Parathyroid adenoma (tissue), 2 donors: ENCODE results near the gene GRIN2A.

Experiments
- H2AFZ ChIP-seq: fragments of 300-600 bp; sonication (generic); one replicate; pipeline ENCODE4 v1.7.0; 2017; ENCODE audit warnings: antibody characterized with exemption, mild to moderate bottlenecking
- H3K27ac ChIP-seq: fragments of 300-600 bp; sonication (generic); one replicate; pipeline ENCODE4 v1.7.0; 2017
- H3K27me3 ChIP-seq: fragments of 300-600 bp; sonication (generic); one replicate; pipeline ENCODE4 v1.7.0; 2017; ENCODE audit warnings: low read length; ENCODE audit not compliant: control insufficient read depth, insufficient read depth
- H3K36me3 ChIP-seq: fragments of 300-600 bp; sonication (generic); one replicate; pipeline ENCODE4 v1.7.0; 2017; ENCODE audit warnings: low read length; ENCODE audit not compliant: control insufficient read depth, insufficient read depth
- H3K4me1 ChIP-seq: fragments of 300-600 bp; sonication (generic); one replicate; pipeline ENCODE4 v1.7.0; 2017; ENCODE audit warnings: control low read depth
- H3K4me2 ChIP-seq: fragments of 300-600 bp; sonication (generic); one replicate; pipeline ENCODE4 v1.7.0; 2017; ENCODE audit warnings: low read length
- H3K4me3 ChIP-seq: fragments of 300-600 bp; sonication (generic); one replicate; pipeline ENCODE4 v1.7.0; 2017; ENCODE audit warnings: low read depth, low read length
- H3K79me2 ChIP-seq: fragments of 300-600 bp; sonication (generic); one replicate; pipeline ENCODE4 v1.7.0; 2017; ENCODE audit warnings: control low read depth
- H3K9ac ChIP-seq: fragments of 300-600 bp; sonication (generic); one replicate; pipeline ENCODE4 v1.7.0; 2017; ENCODE audit warnings: mild to moderate bottlenecking
- H3K9me3 ChIP-seq: fragments of 300-600 bp; sonication (generic); one replicate; pipeline ENCODE4 v1.7.0; 2017; ENCODE audit warnings: low read length; ENCODE audit not compliant: control insufficient read depth
- TF ChIP-seq, protein P1 (sequence below): fragments of 300-600 bp; sonication (generic); IDR thresholded peaks from one replicate; pipeline ENCODE4 v1.7.0; 2017; ENCODE audit warnings: antibody characterized with exemption, mild to moderate bottlenecking
- donor health status: primary hyperparathyroidism.

Gene GRIN2A

DNA sequence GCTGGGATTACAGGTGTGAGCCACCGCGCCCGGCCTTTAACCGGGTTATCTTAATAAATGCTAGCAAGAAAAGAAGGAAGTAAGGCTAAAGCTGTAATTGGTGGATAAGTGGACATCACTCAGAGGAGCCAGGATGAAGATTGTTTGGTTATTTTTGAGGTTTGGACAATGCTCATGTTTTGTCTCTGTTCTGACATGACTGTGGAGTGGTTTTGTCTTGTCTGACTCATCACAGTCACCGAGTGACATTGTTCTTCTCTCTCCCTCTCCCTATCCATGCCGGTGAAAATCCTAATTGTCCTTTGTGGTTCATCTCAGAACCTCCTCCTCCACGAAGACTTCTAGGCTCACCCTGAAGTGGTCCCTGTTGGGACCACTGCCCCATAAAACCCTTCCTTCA is 23.5 kb upstream of the GRIN2A start:
- H2AFZ ChIP-seq, result no peak overlapping the region
- TF ChIP-seq, protein P1, sequence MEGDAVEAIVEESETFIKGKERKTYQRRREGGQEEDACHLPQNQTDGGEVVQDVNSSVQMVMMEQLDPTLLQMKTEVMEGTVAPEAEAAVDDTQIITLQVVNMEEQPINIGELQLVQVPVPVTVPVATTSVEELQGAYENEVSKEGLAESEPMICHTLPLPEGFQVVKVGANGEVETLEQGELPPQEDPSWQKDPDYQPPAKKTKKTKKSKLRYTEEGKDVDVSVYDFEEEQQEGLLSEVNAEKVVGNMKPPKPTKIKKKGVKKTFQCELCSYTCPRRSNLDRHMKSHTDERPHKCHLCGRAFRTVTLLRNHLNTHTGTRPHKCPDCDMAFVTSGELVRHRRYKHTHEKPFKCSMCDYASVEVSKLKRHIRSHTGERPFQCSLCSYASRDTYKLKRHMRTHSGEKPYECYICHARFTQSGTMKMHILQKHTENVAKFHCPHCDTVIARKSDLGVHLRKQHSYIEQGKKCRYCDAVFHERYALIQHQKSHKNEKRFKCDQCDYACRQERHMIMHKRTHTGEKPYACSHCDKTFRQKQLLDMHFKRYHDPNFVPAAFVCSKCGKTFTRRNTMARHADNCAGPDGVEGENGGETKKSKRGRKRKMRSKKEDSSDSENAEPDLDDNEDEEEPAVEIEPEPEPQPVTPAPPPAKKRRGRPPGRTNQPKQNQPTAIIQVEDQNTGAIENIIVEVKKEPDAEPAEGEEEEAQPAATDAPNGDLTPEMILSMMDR, result no peak
- no peaks in the 10 kb centered on the region for H3K36me3 ChIP-seq
- no peaks in the 10 kb centered on the region for H3K27me3 ChIP-seq
- no peaks in the 10 kb centered on the region for H3K9me3 ChIP-seq
- H3K4me2 ChIP-seq, result no peak overlapping the region
- H3K27ac ChIP-seq, result no peak overlapping the region
- H3K79me2 ChIP-seq, result no peaks in the 10 kb centered on the region
- no peak overlapping the region for H3K4me3 ChIP-seq
- H3K4me1 ChIP-seq, result no peaks in the 10 kb centered on the region
- H3K9ac ChIP-seq, result no peak overlapping the region

DNA sequence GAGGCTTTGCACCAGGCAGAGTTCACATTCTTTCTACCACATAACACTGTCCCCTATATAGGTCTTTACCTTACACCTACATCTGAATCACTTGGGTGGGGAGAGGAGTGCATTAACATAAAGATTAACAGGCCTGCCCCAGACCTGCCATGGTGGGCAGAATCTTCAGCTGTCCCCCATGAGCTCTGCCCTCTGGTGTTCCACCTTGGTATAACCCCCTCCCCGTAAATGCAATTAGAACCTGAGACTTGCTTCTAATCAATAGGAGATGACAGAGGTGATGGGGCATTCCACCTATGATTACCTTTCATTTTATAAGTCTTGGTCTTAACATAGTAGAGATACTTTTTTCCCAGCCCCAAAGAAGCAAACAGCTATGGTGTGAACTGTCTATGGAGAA is 20.4 kb upstream of the GRIN2A start:
- Histone ChIP-seq H3K36me3 (no peaks in the 10 kb centered on the region), H3K9ac (no peak overlapping the region), H3K4me2 (no peak overlapping the region), H3K79me2 (no peaks in the 10 kb centered on the region), H3K27ac (no peak overlapping the region), H3K4me1 (no peaks in the 10 kb centered on the region), H3K9me3 (no peaks in the 10 kb centered on the region), H3K4me3 (no peak overlapping the region), H3K27me3 (no peaks in the 10 kb centered on the region), H2AFZ (no peak overlapping the region)
- TF ChIP-seq, protein P1, result no peak

DNA sequence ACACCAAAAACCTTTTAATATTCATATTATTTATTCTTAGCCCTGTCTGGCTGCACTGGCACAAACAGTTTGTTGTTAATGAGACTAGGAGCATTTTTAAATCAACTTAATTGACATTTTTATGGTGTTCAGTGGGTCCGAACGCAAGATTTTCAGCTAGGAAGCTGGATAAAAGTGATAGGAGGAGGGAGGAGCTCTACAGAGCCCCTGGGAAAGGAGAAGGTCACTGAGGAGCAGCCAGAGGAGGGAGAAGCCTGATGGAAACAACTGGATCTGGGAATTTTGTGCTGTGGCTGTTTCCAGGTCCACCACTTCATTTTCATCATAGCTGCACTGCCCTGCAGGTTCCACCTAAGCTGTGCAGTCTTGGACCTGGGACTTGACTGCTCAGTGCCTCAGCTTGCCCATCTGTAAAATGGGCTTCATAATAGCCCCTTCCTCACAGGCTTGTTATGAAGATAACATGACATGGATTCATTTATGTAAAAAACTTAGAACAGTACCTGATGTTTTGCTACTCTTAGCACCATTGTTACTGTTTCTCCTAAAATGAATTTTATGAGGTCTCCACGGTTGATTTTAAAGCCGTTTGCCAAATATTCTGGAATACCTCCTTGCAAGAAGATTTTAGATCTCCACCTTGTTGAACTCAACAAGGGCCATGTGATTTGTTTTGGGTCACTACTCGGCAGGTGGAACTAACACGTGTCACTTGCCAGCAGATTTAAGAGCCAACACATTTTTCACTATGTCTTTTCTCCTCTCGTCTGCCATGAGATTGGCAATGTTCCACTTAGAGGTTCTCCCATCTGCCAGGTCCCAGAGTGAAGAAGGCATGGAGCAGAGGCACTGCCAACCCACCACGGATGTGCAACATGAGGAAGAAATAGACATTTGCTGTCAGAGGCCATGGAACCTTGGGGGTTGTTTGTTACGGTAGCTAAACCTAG is 18.7 kb upstream of the GRIN2A start:
- no peaks in the 10 kb centered on the region for H3K9me3 ChIP-seq
- H3K27ac ChIP-seq, result no peak overlapping the region
- H3K4me2 ChIP-seq, result no peak overlapping the region
- TF ChIP-seq, protein P1, result no peak
- no peak overlapping the region for H3K4me3 ChIP-seq
- no peaks in the 10 kb centered on the region for H3K79me2 ChIP-seq
- no peaks in the 10 kb centered on the region for H3K4me1 ChIP-seq
- H2AFZ ChIP-seq, result no peak overlapping the region
- H3K27me3 ChIP-seq, result no peaks in the 10 kb centered on the region
- H3K36me3 ChIP-seq, result no peaks in the 10 kb centered on the region
- no peak overlapping the region for H3K9ac ChIP-seq

DNA sequence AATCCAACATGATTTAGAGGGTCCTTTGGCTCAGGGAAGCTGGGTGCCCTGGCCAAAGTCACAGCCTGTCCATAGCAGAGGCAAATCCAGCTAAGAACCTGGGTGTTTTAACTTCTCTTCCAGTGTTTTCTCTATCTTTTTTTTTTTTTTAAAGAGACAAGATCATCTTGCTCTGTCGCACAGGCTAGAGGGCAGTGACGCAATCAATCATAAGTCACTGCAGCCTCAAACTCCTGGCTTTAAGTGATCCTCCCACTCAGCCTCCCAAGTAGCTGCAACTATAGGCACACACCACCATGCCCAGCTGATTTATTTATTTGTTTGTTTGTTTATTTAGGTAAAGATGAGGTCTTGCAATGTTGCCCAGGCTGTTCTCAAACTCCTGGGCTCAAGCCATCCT is 14.8 kb upstream of the GRIN2A start:
- Histone ChIP-seq H3K9ac (no peak overlapping the region), H3K79me2 (no peaks in the 10 kb centered on the region), H3K27ac (no peak overlapping the region), H3K4me1 (no peaks in the 10 kb centered on the region), H3K4me2 (no peak overlapping the region), H2AFZ (no peak overlapping the region), H3K9me3 (no peaks in the 10 kb centered on the region), H3K4me3 (no peak overlapping the region), H3K36me3 (no peaks in the 10 kb centered on the region), H3K27me3 (no peaks in the 10 kb centered on the region)
- TF ChIP-seq, protein P1, result no peak

DNA sequence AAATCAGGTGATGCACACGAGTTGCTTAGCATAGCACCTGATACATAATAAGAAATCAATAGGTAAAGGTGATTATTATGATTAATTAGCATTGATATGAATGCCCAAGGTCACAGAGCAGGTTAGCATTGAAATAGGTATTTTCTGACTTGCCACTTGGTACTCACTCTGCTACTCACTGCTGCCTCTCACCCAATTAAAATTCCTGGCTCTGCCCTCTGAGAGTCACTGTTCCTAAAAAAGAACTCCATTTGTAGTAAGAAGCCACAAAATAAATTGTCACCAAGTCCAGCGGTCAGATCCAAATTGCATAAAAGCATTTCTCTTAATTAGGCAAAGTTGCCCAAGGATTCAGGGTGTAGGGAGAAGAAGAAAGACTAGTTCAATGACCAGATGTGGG is 8.9 kb upstream of the GRIN2A start:
- Histone ChIP-seq H3K27me3 (no peaks in the 10 kb centered on the region), H3K4me2 (no peak overlapping the region), H3K9me3 (no peaks in the 10 kb centered on the region), H3K36me3 (no peaks in the 10 kb centered on the region), H2AFZ (no peak overlapping the region), H3K27ac (no peak overlapping the region), H3K79me2 (no peaks in the 10 kb centered on the region), H3K4me1 (no peaks in the 10 kb centered on the region), H3K9ac (no peak overlapping the region), H3K4me3 (no peak overlapping the region)
- TF ChIP-seq, protein P1, result no peak
